HG02763 (cell line): ENCODE data around the gene ZNF724.
"Not testable (repeated sequence)": the region's sequence is repeated elsewhere in the genome, so short reads cannot be mapped to it uniquely, and the experiment has no call there.

Experiments
- ATAC-seq: cut with Tn5 transposase; IDR thresholded peaks from one replicate; pipeline ENCODE4 v1.9.1; 2021; ENCODE audit warnings: mild to moderate bottlenecking, moderate library complexity; ENCODE audit not compliant: unreplicated experiment

ZNF724 gene

GRCh38 chr19:23253256-23253655 lies 3.1 kb upstream of the ZNF724 start:
- not testable (repeated sequence) for ATAC-seq

DNA sequence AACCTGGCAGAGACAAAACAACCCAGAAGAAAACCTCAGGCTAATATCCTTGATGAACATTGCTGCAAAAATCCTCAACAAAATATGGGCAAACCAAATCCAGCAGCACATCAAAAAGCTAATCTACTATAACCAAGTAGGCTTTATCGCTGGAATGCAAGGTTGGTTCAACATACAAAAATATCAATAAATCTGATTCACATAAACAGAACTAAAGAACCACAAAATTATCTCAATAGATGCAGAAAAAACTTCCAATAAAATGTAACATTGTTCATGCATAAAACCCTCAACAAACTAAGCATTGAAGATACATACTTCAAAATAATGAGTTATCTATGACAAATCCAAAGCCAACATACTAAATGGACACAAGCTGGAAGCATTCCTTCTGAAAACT lies 8.8 kb downstream of the ZNF724 start:
- no peak for ATAC-seq

DNA sequence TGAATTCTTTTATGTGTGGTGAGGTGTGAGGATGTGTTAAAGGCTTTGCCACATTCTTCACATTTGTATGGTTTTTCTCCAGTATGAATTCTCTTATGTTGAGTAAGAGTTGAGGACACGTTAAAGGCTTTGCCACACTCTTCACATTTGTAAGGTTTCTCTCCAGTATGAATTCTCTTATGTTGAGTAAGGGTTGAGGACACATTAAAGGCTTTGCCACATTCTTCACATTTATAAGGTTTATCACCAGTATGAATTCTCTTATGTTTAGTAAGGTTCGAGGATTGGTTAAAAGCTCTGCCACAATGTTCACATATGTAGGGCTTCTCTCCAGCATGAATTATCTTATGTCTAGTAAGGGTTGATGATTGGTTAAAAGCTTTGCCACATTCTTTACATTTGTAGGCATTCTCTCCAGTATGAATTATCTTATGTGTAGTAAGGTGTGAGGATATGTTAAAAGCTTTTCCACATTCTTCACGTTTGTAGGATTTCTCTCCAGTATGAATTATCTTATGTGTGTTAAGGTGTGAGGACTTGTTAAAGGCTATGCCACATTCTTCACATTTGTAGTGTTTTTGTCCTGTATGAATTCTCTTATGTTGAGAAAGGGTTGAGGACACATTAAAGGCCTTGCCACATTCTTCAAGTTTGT lies 27.1 kb downstream of the ZNF724 start:
- no peak for ATAC-seq

GRCh38 chr19:23203841-23204344 lies 46.3 kb downstream of the ZNF724 start:
- ATAC-seq: no peak

DNA sequence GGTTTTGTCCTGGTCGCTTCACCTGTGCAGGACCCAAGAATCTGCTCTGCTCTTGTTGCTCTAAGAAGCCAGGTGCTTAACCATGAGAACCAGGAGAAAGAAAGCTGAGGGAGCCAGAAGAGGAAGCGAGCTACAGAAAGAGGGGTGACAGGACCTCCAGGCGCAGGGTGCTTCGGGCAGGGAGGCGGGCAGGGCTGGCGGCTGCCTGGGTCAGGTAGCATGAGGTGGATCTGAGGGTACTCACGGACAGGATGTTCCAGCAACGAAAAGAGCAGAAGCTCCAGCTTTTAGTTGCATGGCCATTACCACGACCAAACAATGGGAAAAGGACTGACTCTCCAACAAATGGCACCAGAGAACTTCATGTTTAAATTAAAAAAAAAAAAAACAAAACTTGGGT lies 59.9 kb downstream of the ZNF724 start:
- no peak for ATAC-seq

GRCh38 chr19:23183251-23183650 lies 66.9 kb downstream of the ZNF724 start:
- ATAC-seq: no peak
